CD14-positive monocyte (primary cell): ENCODE measurements around the gene ANGPTL2. TPM values are rescaled to one million over a fixed set of nuclear protein-coding genes. Genes with fewer than 3 reads are reported as not detected.

Source experiments
- DNase-seq, 3 donors: peaks; one replicate each; pipeline ENCODE4 v3.0.0-alpha.2; 2011 to 2022
- H2AFZ ChIP-seq: 2 replicates; pipeline ENCODE4 v1.6.0; 2012; ENCODE audit warnings: mild to moderate bottlenecking, low read depth, low read length, inconsistent platforms; ENCODE audit not compliant: insufficient read depth, poor library complexity, severe bottlenecking
- H3K27ac ChIP-seq, 2 donors: 1 replicate in 1 of 2; 2 replicates in 1 of 2; pipeline ENCODE4 v1.5.1; 2012 to 2013; ENCODE audit warnings: low read length in 2 of 2, control low read depth in 1 of 2, inconsistent platforms in 1 of 2, low read depth in 1 of 2, mild to moderate bottlenecking in 1 of 2
- H3K27me3 ChIP-seq, 2 donors: one replicate each; pipeline versions ENCODE4 v1.6.0 to v1.6.1; 2011 to 2013; ENCODE audit warnings: low read length in 2 of 2; ENCODE audit not compliant: control insufficient read depth in 2 of 2, insufficient read depth in 2 of 2
- H3K36me3 ChIP-seq, 2 donors: replicated peaks in 1 of 2; 1 replicate in 1 of 2; 2 replicates in 1 of 2; pipeline versions ENCODE4 v1.5.1 to v1.6.1; 2012 to 2013; ENCODE audit warnings: low read length in 2 of 2, control low read depth in 1 of 2, inconsistent platforms in 1 of 2, mild to moderate bottlenecking in 1 of 2; ENCODE audit not compliant: insufficient read depth in 2 of 2, control insufficient read depth in 1 of 2
- H3K4me1 ChIP-seq, 2 donors: 1 replicate in 1 of 2; 2 replicates in 1 of 2; pipeline versions ENCODE4 v1.5.1 to v1.6.1; 2012 to 2013; ENCODE audit warnings: low read length in 2 of 2, control low read depth in 1 of 2, inconsistent platforms in 1 of 2, mild to moderate bottlenecking in 1 of 2, moderate library complexity in 1 of 2; ENCODE audit not compliant: insufficient read depth in 2 of 2, control insufficient read depth in 1 of 2
- H3K4me2 ChIP-seq: replicated peaks from 2 replicates; pipeline ENCODE3; 2012; ENCODE audit warnings: low read length, moderate library complexity, mild to moderate bottlenecking; ENCODE audit not compliant: poor library complexity, severe bottlenecking; ENCODE audit errors: extremely low read depth
- H3K4me3 ChIP-seq, 3 experiments: fragments of 200-600 bp in 1 of 3; sonication (generic) in 1 of 3; replicated peaks in 1 of 3; 1 replicate in 2 of 3; 2 replicates in 1 of 3; pipeline ENCODE4 v1.5.1; 2011 to 2013; ENCODE audit warnings: low read length in 3 of 3, mild to moderate bottlenecking in 3 of 3, control low read depth in 2 of 3, low read depth in 2 of 3, inconsistent platforms in 1 of 3, moderate library complexity in 1 of 3
- H3K79me2 ChIP-seq: 2 replicates; pipeline ENCODE4 v1.6.0; 2012; ENCODE audit warnings: mild to moderate bottlenecking, control low read depth, inconsistent platforms, low read length, moderate library complexity; ENCODE audit not compliant: insufficient read depth
- H3K9ac ChIP-seq: 2 replicates; pipeline ENCODE4 v1.6.0; 2017; ENCODE audit warnings: low read length, mild to moderate bottlenecking; ENCODE audit not compliant: insufficient read depth, poor library complexity, severe bottlenecking
- H3K9me3 ChIP-seq, 2 donors: replicated peaks in 1 of 2; 1 replicate in 1 of 2; 2 replicates in 1 of 2; pipeline versions ENCODE4 v1.5.1 to v1.6.1; 2012 to 2013; ENCODE audit warnings: low read length in 2 of 2, control low read depth in 1 of 2; ENCODE audit not compliant: control insufficient read depth in 1 of 2, insufficient read depth in 1 of 2
- H4K20me1 ChIP-seq: 2 replicates; pipeline ENCODE4 v1.6.0; 2012; ENCODE audit warnings: mild to moderate bottlenecking, low read length, control low read depth, moderate library complexity; ENCODE audit not compliant: insufficient read depth
- H3K27ac Mint-ChIP-seq, 7 donors: one replicate each; pipeline ENCODE4 v1.8.0; 2020; ENCODE audit warnings: mild to moderate bottlenecking in 7 of 7, mixed read lengths in 7 of 7, moderate library complexity in 6 of 7, inconsistent platforms in 2 of 7
- H3K27me3 Mint-ChIP-seq, 3 donors: one replicate each; pipeline ENCODE4 v1.8.0; 2021 to 2022; ENCODE audit warnings: low read depth in 3 of 3, mild to moderate bottlenecking in 3 of 3, mixed read lengths in 3 of 3, moderate library complexity in 3 of 3, inconsistent platforms in 1 of 3
- H3K36me3 Mint-ChIP-seq, 2 donors: one replicate each; pipeline ENCODE4 v1.8.0; 2020; ENCODE audit warnings: mixed read lengths in 2 of 2, inconsistent platforms in 1 of 2, mild to moderate bottlenecking in 1 of 2
- H3K4me1 Mint-ChIP-seq: one replicate; pipeline ENCODE4 v1.8.0; 2020; ENCODE audit warnings: mild to moderate bottlenecking, mixed read lengths
- H3K4me3 Mint-ChIP-seq, 2 donors: one replicate each; pipeline ENCODE4 v1.8.0; 2020; ENCODE audit warnings: mild to moderate bottlenecking in 2 of 2, mixed read lengths in 2 of 2, moderate library complexity in 1 of 2
- H3K9me3 Mint-ChIP-seq, 7 donors: one replicate each; pipeline ENCODE4 v1.8.0; 2020 to 2022; ENCODE audit warnings: mixed read lengths in 7 of 7, mild to moderate bottlenecking in 6 of 7, moderate library complexity in 6 of 7, inconsistent platforms in 2 of 7
- CTCF ChIP-seq: fragments of 200-600 bp; IDR thresholded peaks from one replicate; pipeline ENCODE4 v1.8.0; 2022; ENCODE audit warnings: antibody characterized with exemption, mild to moderate bottlenecking
- WGBS: methylation state at CpG from one replicate; pipeline ENCODE4 v1.1.5; 2013; ENCODE audit warnings: missing lambda C conversion rate; ENCODE audit not compliant: insufficient coverage; 5-methylcytosine and 5-hydroxymethylcytosine counted together
- intact Hi-C, 2 donors: fragments of 100-400 bp; cut with micrococcal nuclease; formaldehyde crosslinking; loops; one replicate each; pipeline versions ENCODE4 v1.15.0 to v1.15.1; 2023
- polyA plus RNA-seq, 3 donors: library from polyadenylated mRNA; depleted of rRNA in 1 of 3; unstranded in 2 of 3; stranded (reverse) in 1 of 3; fragments of 300-500 nt in 2 of 3; fragments of >200 nt in 1 of 3; fragmentation: Illumina TruSeq in 2 of 3; gene quantifications; 1 replicate in 2 of 3; 2 replicates in 1 of 3; pipeline ENCODE4 v1.2.3, GENCODE V29; 2012 to 2021

The ANGPTL2 gene
- polyA plus RNA-seq, 3 donors, result not detected

- Histone ChIP-seq H3K4me2 (no peak overlapping the region), H4K20me1 (no peaks in the 10 kb centered on the region), H3K9me3 (no peaks in the 10 kb centered on the region), H3K4me1 (no peaks in the 10 kb centered on the region), H3K27me3 (no peaks in the 10 kb centered on the region), H3K9ac (no peak overlapping the region), H3K36me3 (no peaks in the 10 kb centered on the region), H3K79me2 (no peaks in the 10 kb centered on the region), H3K27ac (no peak overlapping the region), H2AFZ (no peak overlapping the region), H3K4me3 (no peak overlapping the region)
- Mint-ChIP-seq H3K4me1 (peaks cover 3% of the 10 kb centered on the region), H3K27ac (no peak overlapping the region), H3K27me3 (peaks cover 4 to 17% (median 8%) of the 10 kb centered on the region in 3 donors), H3K36me3 (no peaks in the 10 kb centered on the region), H3K4me3 (no peak overlapping the region), H3K9me3 (no peaks in the 10 kb centered on the region)
- intact Hi-C loops, result no loop called here
- 90% methylated on average over 5 of the region's 5 CpGs for WGBS
- no peak for DNase-seq
- no peak for TF ChIP-seq CTCF
Observed at GRCh38 chr9:127114606-127115005, 7.8 kb downstream of the ANGPTL2 start.

GRCh38 chr9:127113191-127113972 is 9.1 kb downstream of the ANGPTL2 start:
- 97% methylated on average over 8 of the region's 10 CpGs for WGBS
- Mint-ChIP-seq H3K4me3 (no peak overlapping the region), H3K27me3 (peaks cover 4 to 17% (median 7%) of the 10 kb centered on the region in 3 donors), H3K27ac (no peak overlapping the region), H3K4me1 (peaks cover 3% of the 10 kb centered on the region), H3K9me3 (no peaks in the 10 kb centered on the region), H3K36me3 (no peaks in the 10 kb centered on the region)
- Histone ChIP-seq H3K4me3 (no peak overlapping the region), H3K4me2 (no peak overlapping the region), H3K79me2 (no peaks in the 10 kb centered on the region), H3K27me3 (no peaks in the 10 kb centered on the region), H4K20me1 (no peaks in the 10 kb centered on the region), H3K36me3 (no peaks in the 10 kb centered on the region), H3K9me3 (no peaks in the 10 kb centered on the region), H2AFZ (no peak overlapping the region), H3K27ac (no peak overlapping the region), H3K9ac (no peak overlapping the region), H3K4me1 (no peaks in the 10 kb centered on the region)
- TF ChIP-seq CTCF, result no peak
- intact Hi-C loops, result no loop called here
- DNase-seq, result no peak
